GM10248 (cell line): ENCODE results near the gene TBC1D5.

Source experiments
- CTCF ChIA-PET: fragments of 300-600 bp; sonication (Branson Sonifier 250); formaldehyde crosslinking; extraction: SDS; loops from one replicate; lab custom pipeline; 2021; ENCODE audit warnings: antibody characterized with exemption; lab: Yijun Ruan, JAX
- POLR2A ChIA-PET: fragments of 350-650 bp; sonication (Branson Sonifier 250); formaldehyde crosslinking; extraction: SDS; loops from one replicate; lab custom pipeline; 2020; ENCODE audit warnings: antibody characterized with exemption; lab: Yijun Ruan, JAX
- DNase-seq: peaks from one replicate; pipeline ENCODE4 v3.0.0; 2012; ENCODE audit errors: extremely low spot score
- TF ChIP-seq, protein P1 (sequence below): IDR thresholded peaks from 2 replicates; pipeline ENCODE4 v1.5.1; 2012; ENCODE audit warnings: mild to moderate bottlenecking, low read depth; ENCODE audit errors: extremely low read depth, missing control alignments, control extremely low read depth

The TBC1D5 gene

DNA sequence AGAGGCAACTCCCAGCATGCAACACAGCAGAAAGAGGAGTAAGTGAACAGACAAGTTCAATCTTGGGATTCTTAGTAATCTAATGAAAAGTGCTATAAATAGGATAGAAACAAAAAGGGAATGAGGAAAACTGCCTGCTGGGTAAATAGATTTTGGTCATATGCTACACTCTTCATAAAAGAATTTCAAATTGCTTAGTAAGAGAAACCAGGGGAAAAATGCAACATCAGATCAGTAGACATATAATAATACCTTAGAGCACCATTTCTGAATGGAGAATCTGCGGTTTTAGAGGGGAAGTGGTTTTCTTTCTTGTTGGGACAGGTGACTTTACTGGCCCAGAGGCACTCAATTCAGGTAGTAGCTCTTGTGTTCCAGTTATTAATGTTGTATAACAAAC is 13.4 kb upstream of the TBC1D5 start:
- no peak for DNase-seq
- POLR2A ChIA-PET: no interaction called here
- TF ChIP-seq, protein P1, sequence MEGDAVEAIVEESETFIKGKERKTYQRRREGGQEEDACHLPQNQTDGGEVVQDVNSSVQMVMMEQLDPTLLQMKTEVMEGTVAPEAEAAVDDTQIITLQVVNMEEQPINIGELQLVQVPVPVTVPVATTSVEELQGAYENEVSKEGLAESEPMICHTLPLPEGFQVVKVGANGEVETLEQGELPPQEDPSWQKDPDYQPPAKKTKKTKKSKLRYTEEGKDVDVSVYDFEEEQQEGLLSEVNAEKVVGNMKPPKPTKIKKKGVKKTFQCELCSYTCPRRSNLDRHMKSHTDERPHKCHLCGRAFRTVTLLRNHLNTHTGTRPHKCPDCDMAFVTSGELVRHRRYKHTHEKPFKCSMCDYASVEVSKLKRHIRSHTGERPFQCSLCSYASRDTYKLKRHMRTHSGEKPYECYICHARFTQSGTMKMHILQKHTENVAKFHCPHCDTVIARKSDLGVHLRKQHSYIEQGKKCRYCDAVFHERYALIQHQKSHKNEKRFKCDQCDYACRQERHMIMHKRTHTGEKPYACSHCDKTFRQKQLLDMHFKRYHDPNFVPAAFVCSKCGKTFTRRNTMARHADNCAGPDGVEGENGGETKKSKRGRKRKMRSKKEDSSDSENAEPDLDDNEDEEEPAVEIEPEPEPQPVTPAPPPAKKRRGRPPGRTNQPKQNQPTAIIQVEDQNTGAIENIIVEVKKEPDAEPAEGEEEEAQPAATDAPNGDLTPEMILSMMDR: no peak
- CTCF ChIA-PET: no interaction called here

DNA sequence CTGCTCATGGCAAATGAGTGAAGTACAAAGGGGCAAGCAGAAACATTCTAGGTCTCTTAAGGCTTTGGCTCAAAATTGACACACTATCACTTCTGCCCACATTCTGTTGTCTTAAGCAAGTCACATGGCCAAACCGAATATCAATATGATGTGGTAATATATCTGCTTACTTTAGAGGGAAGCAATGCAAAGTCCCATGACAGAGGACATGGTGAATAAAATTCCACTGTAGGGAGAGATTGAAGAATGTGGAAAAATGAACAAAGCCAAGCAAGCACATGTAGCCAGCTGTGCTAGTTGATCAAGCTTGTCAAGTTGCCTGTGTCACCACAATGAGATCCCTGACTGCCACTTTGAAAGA is 11.2 kb upstream of the TBC1D5 start:
- TF ChIP-seq, protein P1: no peak
- ChIA-PET CTCF (no interaction called here), POLR2A (no interaction called here)
- DNase-seq: no peak

DNA sequence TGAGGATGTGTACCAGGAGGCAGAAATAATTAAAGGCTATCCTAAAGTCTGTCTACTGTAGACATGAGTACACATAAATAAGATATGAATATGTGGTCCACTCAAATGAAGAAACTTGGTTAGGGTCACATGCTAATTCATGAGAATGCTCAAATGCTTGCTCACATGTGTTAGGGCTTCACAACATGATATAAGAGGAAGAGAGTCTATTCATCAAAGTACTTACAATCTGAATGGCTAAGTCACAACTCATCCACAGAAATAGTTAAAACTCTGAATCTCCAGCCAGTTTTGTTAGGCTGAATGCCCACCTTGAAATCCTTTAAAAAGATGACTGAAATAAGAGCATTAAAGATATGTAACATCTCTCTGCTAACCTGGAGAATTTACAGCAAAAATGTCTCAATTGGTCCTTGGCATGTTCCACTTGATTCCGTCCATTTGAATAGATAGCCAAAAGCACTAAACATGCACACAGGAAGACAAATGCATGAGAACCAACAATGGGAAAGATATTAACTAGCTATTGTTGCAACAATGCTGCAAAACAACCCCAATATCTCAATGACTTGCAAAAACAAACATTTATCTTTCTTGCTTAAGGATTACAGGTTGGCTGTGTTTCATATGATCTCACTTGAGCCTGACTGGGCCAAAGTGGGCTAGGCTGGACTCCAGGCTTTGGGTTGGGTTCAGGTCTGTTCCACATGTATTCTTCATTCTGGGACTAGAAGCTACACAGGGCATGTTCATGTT is 10.6 kb upstream of the TBC1D5 start:
- ChIA-PET POLR2A (no interaction called here), CTCF (interaction anchor here (1.0 kb wide), 1 partner anchor 18 kb away, joined by 3 read pairs; no protein-coding TSS in a partner anchor)
- no peak for DNase-seq
- TF ChIP-seq, protein P1: no peak

GRCh38 chr3:17752436-17752835 is 10.0 kb upstream of the TBC1D5 start:
- ChIA-PET CTCF (interaction anchor here (1.0 kb wide), 1 partner anchor 17 kb away, joined by 3 read pairs; no protein-coding TSS in a partner anchor), POLR2A (no interaction called here)
- DNase-seq: no peak
- TF ChIP-seq, protein P1: no peak

- TF ChIP-seq, protein P1: no peak
- ChIA-PET CTCF (no interaction called here), POLR2A (no interaction called here)
- no peak for DNase-seq
Observed at GRCh38 chr3:17749705-17750293, 7.4 kb upstream of the TBC1D5 start.

GRCh38 chr3:17749281-17749680 is 6.8 kb upstream of the TBC1D5 start:
- ChIA-PET POLR2A (no interaction called here), CTCF (interaction anchor here (1.2 kb wide), 1 partner anchor 9 kb away, joined by 4 read pairs; no protein-coding TSS in a partner anchor)
- no peak for DNase-seq
- TF ChIP-seq, protein P1: no peak
